ENCODE measurements around the gene PHYKPL. TPM values are rescaled to one million over a fixed set of nuclear protein-coding genes. Genes with fewer than 3 reads are reported as not detected.

PHYKPL gene
- total and polyA plus RNA-seq, 2 of the 13 experiments (the other 11 are each of a cell fraction or from before 2014, with no cell fraction given) = 18.0 to 78.6 TPM

DNA sequence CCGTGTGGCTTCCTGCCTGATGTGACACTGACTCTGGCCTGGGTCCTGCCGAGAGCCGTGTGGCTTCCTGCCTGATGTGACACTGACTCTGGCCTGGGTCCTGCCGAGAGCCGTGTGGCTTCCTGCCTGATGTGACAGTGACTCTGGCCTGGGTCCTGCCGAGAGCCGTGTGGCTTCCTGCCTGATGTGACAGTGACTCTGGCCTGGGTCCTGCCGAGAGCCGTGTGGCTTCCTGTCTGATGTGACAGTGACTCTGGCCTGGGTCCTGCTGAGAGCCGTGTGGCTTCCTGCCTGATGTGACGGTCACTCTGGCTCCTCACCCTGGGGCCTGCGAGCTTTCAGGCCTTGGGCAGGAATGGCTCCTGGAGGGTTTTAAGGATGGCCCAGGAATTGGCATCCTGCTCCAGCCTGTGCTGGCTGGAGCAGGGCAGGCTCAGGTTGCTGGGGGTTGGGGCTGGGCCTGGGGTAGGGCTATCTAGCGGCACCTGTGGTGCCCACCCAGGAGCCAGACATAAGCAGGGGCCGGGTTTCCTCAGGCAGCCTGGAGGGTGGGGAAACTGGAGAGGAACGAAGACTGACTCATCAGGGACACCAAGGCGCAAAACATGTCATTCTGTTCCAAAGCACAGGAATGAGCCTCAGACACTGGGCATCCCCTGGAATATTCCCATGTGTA, 7.2 kb upstream of the PHYKPL start (continued):
- TF ChIP-seq, protein P1, sequence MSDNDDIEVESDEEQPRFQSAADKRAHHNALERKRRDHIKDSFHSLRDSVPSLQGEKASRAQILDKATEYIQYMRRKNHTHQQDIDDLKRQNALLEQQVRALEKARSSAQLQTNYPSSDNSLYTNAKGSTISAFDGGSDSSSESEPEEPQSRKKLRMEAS (IDR thresholded peaks at IDR 0.05) = 0 out of 2 replicates have a peak, but pooled peaks have one; percentile 30

DNA sequence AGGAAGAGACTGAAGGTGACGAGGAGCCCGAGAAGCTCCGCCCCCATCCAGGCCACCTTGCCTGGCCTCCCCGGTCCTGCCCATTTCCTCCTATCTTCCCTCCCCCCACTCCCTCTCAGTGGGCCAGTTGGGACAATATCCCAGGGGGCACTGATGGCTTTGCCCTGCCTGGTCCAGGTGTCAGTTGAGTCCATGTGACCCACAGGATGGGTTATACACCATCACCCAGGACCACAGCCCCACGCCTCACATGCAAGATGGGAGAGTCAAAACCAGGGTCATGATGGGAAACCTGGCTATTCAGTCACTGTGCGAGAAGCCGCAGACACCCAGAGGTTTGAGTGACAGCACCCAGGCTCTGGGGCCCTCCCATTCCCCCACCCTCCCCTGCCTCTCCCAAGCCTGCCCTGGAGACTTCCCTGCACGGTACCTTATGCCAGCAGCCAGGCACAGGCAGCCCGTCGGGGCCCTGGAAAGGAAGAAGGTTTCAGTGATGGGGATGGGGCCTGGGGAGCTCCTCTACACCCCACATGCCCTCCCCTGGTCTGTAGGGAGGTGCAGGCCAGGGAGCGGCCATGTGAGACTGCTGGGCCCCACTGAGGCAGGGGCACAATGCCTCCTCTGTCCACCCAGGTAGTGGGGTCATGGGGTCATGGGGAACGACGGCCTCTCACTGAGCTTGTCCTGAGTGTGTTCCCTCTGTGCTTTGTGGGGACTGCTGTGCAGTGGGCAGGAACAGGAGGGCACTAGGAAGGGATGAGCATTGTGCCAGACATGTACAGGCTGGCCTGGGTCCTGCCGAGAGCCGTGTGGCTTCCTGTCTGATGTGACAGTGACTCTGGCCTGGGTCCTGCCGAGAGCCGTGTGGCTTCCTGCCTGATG, 6.3 kb upstream of the PHYKPL start:
- CTCF ChIA-PET (ENCODE audit: low intra/inter-chr PET ratio, low total read pairs) = no interaction called here
- no TSS peak for BruUV-seq (replicated peaks)
- Histone ChIP-seq H3K36me3 (replicated peaks in 1 of 2; ENCODE audit: control insufficient read depth in 1 of 2, insufficient read depth in 2 of 2, low read length in 2 of 2) (no peaks in the 10 kb centered on the region), H3K4me3 (replicated peaks in 1 of 3; ENCODE audit: insufficient read depth in 1 of 3, low read depth in 2 of 3, low read length in 3 of 3) (peak overlapping the region in 2 of 3 experiments; percentile 36 to 68; a peak in 2 of 6 replicates), H3K4me2 (ENCODE audit: low read depth, low read length) (peak overlapping the region; percentile 99), H3K9me3 (ENCODE audit: low read length) (no peaks in the 10 kb centered on the region), H3K79me2 (ENCODE audit: insufficient read depth, low read length) (no peaks in the 10 kb centered on the region), H3K9ac (ENCODE audit: insufficient read depth, low read depth, low read length) (no peak overlapping the region), H3K27ac (ENCODE audit: extremely low read length, insufficient read depth, low read length) (no peak overlapping the region), H2AFZ (ENCODE audit: low read length) (peak overlapping the region; percentile 84), H3K27me3 (ENCODE audit: control insufficient read depth in 1 of 2, insufficient read depth in 2 of 2, low read length in 2 of 2) (no peaks in the 10 kb centered on the region; a peak in 2 of 5 replicates), H4K20me1 (ENCODE audit: insufficient read depth, low read length) (no peaks in the 10 kb centered on the region), H3K4me1 (ENCODE audit: insufficient read depth, low read length) (peaks cover 43% of the 10 kb centered on the region)
- no peak for FAIRE-seq
- WGBS (ENCODE audit: low lambda C conversion rate) = 88% methylated on average over 4 of the region's 17 CpGs
- DNase-seq (ENCODE audit: low spot score) = no peak
- intact Hi-C loops (cut with micrococcal nuclease; ENCODE audit: unreplicated experiment) = no loop called here
- in situ Hi-C loops (cut with HindIII; ENCODE audit: extremely low pct_ligation_motif_present, low pct_unique_long_range_greater_than_20kb) = no loop called here
- POLR2A ChIA-PET = no interaction called here
- peak; percentile 16; the same call in 2 of the 3 replicates for ATAC-seq
- TF ChIP-seq ZNF777 (CRISPR knock-in tag; IDR thresholded peaks at IDR 0.05) (no peak), MXD4 (CRISPR knock-in tag; IDR thresholded peaks at IDR 0.05) (no peak), BRCA1 (CRISPR knock-in tag; IDR thresholded peaks at IDR 0.05) (no peak), ZBTB38 (CRISPR knock-in tag; IDR thresholded peaks at IDR 0.05) (0 out of 2 replicates have a peak, but pooled peaks have one; percentile 14), NAIF1 (CRISPR knock-in tag; IDR thresholded peaks at IDR 0.05; ENCODE audit: borderline replicate concordance) (no peak), ZFP91 (CRISPR knock-in tag; IDR thresholded peaks at IDR 0.05; ENCODE audit: borderline replicate concordance) (peak; percentile 58; the same call in 1 of the 2 replicates), ZNF629 (CRISPR knock-in tag; conservative IDR thresholded peaks at IDR 0.05) (no peak), NR2F6 (IDR thresholded peaks at IDR 0.05) (0 out of 2 replicates have a peak, but pooled peaks have one; percentile 24), NR2F6 (CRISPR knock-in tag; IDR thresholded peaks at IDR 0.05) (peak; percentile 27; the same call in 1 of the 2 replicates), PHF8 (CRISPR knock-in tag; IDR thresholded peaks at IDR 0.05) (peak; percentile 13; the same call in 1 of the 2 replicates), ZC3H4 (CRISPR knock-in tag; IDR thresholded peaks at IDR 0.05; ENCODE audit: borderline replicate concordance) (no peak)
- TF ChIP-seq, protein P2, sequence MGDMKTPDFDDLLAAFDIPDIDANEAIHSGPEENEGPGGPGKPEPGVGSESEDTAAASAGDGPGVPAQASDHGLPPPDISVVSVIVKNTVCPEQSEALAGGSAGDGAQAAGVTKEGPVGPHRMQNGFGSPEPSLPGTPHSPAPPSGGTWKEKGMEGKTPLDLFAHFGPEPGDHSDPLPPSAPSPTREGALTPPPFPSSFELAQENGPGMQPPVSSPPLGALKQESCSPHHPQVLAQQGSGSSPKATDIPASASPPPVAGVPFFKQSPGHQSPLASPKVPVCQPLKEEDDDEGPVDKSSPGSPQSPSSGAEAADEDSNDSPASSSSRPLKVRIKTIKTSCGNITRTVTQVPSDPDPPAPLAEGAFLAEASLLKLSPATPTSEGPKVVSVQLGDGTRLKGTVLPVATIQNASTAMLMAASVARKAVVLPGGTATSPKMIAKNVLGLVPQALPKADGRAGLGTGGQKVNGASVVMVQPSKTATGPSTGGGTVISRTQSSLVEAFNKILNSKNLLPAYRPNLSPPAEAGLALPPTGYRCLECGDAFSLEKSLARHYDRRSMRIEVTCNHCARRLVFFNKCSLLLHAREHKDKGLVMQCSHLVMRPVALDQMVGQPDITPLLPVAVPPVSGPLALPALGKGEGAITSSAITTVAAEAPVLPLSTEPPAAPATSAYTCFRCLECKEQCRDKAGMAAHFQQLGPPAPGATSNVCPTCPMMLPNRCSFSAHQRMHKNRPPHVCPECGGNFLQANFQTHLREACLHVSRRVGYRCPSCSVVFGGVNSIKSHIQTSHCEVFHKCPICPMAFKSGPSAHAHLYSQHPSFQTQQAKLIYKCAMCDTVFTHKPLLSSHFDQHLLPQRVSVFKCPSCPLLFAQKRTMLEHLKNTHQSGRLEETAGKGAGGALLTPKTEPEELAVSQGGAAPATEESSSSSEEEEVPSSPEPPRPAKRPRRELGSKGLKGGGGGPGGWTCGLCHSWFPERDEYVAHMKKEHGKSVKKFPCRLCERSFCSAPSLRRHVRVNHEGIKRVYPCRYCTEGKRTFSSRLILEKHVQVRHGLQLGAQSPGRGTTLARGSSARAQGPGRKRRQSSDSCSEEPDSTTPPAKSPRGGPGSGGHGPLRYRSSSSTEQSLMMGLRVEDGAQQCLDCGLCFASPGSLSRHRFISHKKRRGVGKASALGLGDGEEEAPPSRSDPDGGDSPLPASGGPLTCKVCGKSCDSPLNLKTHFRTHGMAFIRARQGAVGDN (CRISPR knock-in tag; IDR thresholded peaks at IDR 0.05) = peak; percentile 82
- TF ChIP-seq, protein P3, sequence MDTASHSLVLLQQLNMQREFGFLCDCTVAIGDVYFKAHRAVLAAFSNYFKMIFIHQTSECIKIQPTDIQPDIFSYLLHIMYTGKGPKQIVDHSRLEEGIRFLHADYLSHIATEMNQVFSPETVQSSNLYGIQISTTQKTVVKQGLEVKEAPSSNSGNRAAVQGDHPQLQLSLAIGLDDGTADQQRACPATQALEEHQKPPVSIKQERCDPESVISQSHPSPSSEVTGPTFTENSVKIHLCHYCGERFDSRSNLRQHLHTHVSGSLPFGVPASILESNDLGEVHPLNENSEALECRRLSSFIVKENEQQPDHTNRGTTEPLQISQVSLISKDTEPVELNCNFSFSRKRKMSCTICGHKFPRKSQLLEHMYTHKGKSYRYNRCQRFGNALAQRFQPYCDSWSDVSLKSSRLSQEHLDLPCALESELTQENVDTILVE (CRISPR knock-in tag; IDR thresholded peaks at IDR 0.05) = no peak
